ENCODE measurements around the gene TMEM117.

DNA sequence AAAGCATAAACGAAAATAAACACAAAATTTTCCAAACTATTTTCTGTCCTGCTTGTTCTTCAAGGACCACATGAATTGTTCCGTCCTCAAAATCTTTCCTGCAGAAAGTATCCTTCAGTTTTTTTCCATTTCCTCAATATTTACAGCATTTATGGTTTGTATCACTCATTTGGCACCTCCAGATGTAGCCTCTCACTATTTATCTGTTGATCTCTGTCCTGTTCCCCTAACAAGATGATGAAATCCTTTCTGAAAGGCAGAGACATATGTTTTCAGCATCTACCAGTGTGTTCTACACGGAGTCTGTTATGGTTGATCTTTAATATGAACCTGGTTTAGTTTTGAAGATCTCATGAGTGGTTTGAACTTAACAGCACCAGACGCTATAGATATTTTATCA, 550.1 kb downstream of the TMEM117 start:
- TF ChIP-seq EZH2 (IDR thresholded peaks at IDR 0.05; ENCODE audit: borderline replicate concordance, low read depth, low read length, severe bottlenecking) (no peak), JUN (IDR thresholded peaks at IDR 0.05; ENCODE audit: borderline replicate concordance, insufficient read depth, insufficient read length, low read depth) (no peak), POLR2A (IDR thresholded peaks at IDR 0.05; ENCODE audit: low read depth, low read length) (no peak)
- TF ChIP-seq, protein P1, sequence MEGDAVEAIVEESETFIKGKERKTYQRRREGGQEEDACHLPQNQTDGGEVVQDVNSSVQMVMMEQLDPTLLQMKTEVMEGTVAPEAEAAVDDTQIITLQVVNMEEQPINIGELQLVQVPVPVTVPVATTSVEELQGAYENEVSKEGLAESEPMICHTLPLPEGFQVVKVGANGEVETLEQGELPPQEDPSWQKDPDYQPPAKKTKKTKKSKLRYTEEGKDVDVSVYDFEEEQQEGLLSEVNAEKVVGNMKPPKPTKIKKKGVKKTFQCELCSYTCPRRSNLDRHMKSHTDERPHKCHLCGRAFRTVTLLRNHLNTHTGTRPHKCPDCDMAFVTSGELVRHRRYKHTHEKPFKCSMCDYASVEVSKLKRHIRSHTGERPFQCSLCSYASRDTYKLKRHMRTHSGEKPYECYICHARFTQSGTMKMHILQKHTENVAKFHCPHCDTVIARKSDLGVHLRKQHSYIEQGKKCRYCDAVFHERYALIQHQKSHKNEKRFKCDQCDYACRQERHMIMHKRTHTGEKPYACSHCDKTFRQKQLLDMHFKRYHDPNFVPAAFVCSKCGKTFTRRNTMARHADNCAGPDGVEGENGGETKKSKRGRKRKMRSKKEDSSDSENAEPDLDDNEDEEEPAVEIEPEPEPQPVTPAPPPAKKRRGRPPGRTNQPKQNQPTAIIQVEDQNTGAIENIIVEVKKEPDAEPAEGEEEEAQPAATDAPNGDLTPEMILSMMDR (IDR thresholded peaks at IDR 0.05; ENCODE audit: extremely low read depth in 1 of 2, insufficient read depth in 1 of 2, low read depth in 1 of 2, low read length in 2 of 2): no peak

Data from endothelial cell of umbilical vein (primary cell).